Testis (tissue), 3 donors: ENCODE results near the gene STAG1. TPM values are rescaled to one million over a fixed set of nuclear protein-coding genes. Genes with fewer than 3 reads are reported as not detected.

Experiments
- DNase-seq: peaks from one replicate; pipeline ENCODE4 v3.0.0-alpha.2; 2019
- H3K27ac ChIP-seq, 2 donors: fragments of 200-600 bp; sonication (generic); one replicate each; pipeline ENCODE4 v1.5.1; 2019
- H3K27me3 ChIP-seq: fragments of 200-600 bp; sonication (generic); one replicate; pipeline ENCODE4 v1.5.1; 2019
- H3K36me3 ChIP-seq: fragments of 200-600 bp; sonication (generic); one replicate; pipeline ENCODE4 v1.5.1; 2017; ENCODE audit warnings: low read depth; ENCODE audit errors: missing control alignments
- H3K4me1 ChIP-seq: fragments of 200-600 bp; sonication (generic); one replicate; pipeline ENCODE4 v1.5.1; 2019
- H3K4me3 ChIP-seq, 2 donors: fragments of 200-600 bp; sonication (generic); one replicate each; pipeline ENCODE4 v1.5.1; 2017 to 2019
- H3K9me3 ChIP-seq: fragments of 200-600 bp; sonication (generic); one replicate; pipeline ENCODE4 v1.5.1; 2017
- POLR2A ChIP-seq: fragments of 450-650 bp; IDR thresholded peaks from one replicate; pipeline ENCODE4 v1.6.1; 2017; ENCODE audit warnings: antibody characterized with exemption, mild to moderate bottlenecking, moderate library complexity
- WGBS, 2 donors: methylation state at CpG; one replicate each; pipeline ENCODE4 v1.1.5; 2018; 5-methylcytosine and 5-hydroxymethylcytosine counted together
- intact Hi-C: fragments of 100-400 bp; cut with DNase I; formaldehyde crosslinking; loops from one replicate; pipeline ENCODE4 v1.15.1; 2023; ENCODE audit warnings: low total_unique reads
- polyA plus RNA-seq: library from polyadenylated mRNA; stranded (reverse); fragments of 350-450 nt; fragmentation: Illumina TruSeq; extraction: RNeasy Lipid Tissue Mini Kit (QIAGEN cat#74804); gene quantifications from one replicate; pipeline ENCODE4 v1.2.3, GENCODE V29; 2014; ENCODE audit warnings: low read depth, low replicate concordance; ENCODE audit not compliant: insufficient read depth
- total RNA-seq, 2 donors: library from RNA; depleted of rRNA; stranded (reverse); fragments of >200 nt; gene quantifications; one replicate each; pipeline ENCODE4 v1.2.3, GENCODE V29; 2016
- TF ChIP-seq, protein P1 (sequence below), 3 experiments: fragments of 450-650 bp in 2 of 3; fragments of 200-600 bp in 1 of 3; sonication (generic) in 1 of 3; IDR thresholded peaks; one replicate each; pipeline ENCODE4 v1.5.1; 2016 to 2019; ENCODE audit warnings: antibody characterized with exemption in 3 of 3, mild to moderate bottlenecking in 2 of 3, moderate library complexity in 1 of 3

STAG1 gene
- total and polyA plus RNA-seq, 3 donors from 2014 or later = 14.3 to 45.3 (median 40.2) TPM

DNA sequence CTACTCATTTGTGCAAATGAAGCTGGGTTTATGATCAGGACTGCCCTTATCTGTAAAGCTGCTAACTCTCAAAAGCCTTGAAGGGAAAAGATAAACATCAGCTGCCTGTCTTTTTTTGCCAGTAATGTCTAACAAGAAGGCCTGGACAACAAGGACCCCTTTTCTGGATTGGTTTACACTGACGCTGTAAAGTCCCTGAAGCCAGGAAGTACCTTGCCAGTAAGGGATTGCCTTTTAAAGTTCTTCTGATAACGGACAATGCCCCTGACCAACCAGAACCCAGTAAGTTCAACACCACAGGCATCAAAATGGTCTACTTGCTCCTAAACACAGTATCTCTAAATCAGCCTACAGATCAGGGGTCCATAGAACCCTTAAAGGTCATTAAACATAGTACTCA is 324.0 kb downstream of the STAG1 start:
- 86 to 100% methylated on average over 2 of the region's 2 CpGs for WGBS, 2 donors
- no peaks in the 10 kb centered on the region for H3K27me3 ChIP-seq
- intact Hi-C loops = no loop called here
- no peak for DNase-seq
- H3K4me3 ChIP-seq = no peak overlapping the region
- no peaks in the 10 kb centered on the region for H3K36me3 ChIP-seq
- no peaks in the 10 kb centered on the region for H3K4me1 ChIP-seq
- no peak overlapping the region for H3K27ac ChIP-seq
- no peak for TF ChIP-seq POLR2A
- TF ChIP-seq, protein P1, sequence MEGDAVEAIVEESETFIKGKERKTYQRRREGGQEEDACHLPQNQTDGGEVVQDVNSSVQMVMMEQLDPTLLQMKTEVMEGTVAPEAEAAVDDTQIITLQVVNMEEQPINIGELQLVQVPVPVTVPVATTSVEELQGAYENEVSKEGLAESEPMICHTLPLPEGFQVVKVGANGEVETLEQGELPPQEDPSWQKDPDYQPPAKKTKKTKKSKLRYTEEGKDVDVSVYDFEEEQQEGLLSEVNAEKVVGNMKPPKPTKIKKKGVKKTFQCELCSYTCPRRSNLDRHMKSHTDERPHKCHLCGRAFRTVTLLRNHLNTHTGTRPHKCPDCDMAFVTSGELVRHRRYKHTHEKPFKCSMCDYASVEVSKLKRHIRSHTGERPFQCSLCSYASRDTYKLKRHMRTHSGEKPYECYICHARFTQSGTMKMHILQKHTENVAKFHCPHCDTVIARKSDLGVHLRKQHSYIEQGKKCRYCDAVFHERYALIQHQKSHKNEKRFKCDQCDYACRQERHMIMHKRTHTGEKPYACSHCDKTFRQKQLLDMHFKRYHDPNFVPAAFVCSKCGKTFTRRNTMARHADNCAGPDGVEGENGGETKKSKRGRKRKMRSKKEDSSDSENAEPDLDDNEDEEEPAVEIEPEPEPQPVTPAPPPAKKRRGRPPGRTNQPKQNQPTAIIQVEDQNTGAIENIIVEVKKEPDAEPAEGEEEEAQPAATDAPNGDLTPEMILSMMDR (IDR thresholded peaks at IDR 0.05) = no peak
- H3K9me3 ChIP-seq = no peaks in the 10 kb centered on the region

DNA sequence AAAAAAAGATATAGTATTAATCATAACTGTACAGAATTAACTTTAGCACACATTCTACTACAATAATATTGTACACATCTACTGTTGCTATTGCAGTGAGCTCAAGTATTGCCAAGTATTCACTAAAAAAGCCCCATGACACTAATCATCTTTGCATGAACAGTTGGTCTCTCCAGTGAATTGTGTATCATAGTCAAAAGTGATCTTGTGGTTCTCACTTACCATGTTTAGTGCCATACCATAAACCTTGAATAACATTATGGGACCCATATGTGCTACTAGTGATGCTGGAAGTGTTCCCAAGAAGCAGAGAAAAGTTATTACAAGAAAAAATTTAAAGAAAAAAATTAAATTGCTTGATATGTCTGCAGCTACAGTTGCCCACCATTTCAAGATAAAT is 324.9 kb downstream of the STAG1 start:
- H3K27ac ChIP-seq = no peak overlapping the region
- TF ChIP-seq POLR2A = no peak
- TF ChIP-seq, protein P1 (IDR thresholded peaks at IDR 0.05) = no peak
- no peak overlapping the region for H3K4me3 ChIP-seq
- no peaks in the 10 kb centered on the region for H3K9me3 ChIP-seq
- intact Hi-C loops = no loop called here
- H3K27me3 ChIP-seq = no peaks in the 10 kb centered on the region
- no peak for DNase-seq
- H3K36me3 ChIP-seq = no peaks in the 10 kb centered on the region
- H3K4me1 ChIP-seq = no peaks in the 10 kb centered on the region

DNA sequence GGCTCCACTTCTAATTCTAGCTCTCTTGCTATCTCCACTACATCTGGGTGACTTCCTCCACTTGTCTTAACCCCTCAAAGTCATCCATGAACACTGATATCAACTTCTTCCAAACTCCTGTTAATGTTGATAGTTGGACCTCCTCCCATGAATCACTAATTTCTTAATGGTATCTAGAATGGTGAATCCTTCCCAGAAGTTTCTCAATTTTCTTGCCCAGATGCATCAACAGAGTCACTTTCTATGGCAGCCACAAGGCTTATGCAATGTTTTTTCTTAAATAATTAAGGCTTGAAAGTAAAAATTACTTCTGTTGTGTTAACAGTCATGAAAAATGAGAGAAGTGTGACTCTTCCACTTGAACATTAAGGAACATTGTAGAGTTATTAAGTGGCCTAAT is 337.7 kb downstream of the STAG1 start:
- no peak for DNase-seq
- H3K9me3 ChIP-seq = no peaks in the 10 kb centered on the region
- no peaks in the 10 kb centered on the region for H3K27me3 ChIP-seq
- no peak overlapping the region for H3K4me3 ChIP-seq
- intact Hi-C loops = no loop called here
- no peaks in the 10 kb centered on the region for H3K36me3 ChIP-seq
- no peak for TF ChIP-seq POLR2A
- H3K4me1 ChIP-seq = no peaks in the 10 kb centered on the region
- H3K27ac ChIP-seq = no peak overlapping the region

DNA sequence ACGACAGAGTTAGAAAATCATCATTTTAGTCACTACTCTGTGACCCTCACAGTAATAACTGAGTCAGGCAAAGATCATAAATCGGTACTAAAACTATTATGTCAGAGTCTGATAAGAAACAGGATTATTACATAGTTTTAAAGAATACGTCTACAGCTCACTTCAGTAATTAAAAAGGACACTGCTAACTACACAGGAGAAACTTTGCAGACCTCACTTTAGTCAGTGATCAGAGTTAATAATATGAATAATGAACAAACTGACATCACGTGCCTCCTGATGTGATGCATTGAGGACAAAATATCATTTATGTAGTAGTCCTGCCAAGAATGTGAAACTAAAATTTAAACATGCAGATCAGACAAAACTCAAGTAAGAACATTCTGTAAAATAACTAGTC is 339.9 kb downstream of the STAG1 start:
- H3K27ac ChIP-seq = no peak overlapping the region
- 65 to 69% methylated on average over 4 of the region's 4 CpGs for WGBS, 2 donors
- no peak for TF ChIP-seq POLR2A
- TF ChIP-seq, protein P1 (IDR thresholded peaks at IDR 0.05) = no peak
- DNase-seq = no peak
- no peaks in the 10 kb centered on the region for H3K4me1 ChIP-seq
- no peaks in the 10 kb centered on the region for H3K36me3 ChIP-seq
- H3K9me3 ChIP-seq = no peaks in the 10 kb centered on the region
- no peaks in the 10 kb centered on the region for H3K27me3 ChIP-seq
- intact Hi-C loops = no loop called here
- no peak overlapping the region for H3K4me3 ChIP-seq

DNA sequence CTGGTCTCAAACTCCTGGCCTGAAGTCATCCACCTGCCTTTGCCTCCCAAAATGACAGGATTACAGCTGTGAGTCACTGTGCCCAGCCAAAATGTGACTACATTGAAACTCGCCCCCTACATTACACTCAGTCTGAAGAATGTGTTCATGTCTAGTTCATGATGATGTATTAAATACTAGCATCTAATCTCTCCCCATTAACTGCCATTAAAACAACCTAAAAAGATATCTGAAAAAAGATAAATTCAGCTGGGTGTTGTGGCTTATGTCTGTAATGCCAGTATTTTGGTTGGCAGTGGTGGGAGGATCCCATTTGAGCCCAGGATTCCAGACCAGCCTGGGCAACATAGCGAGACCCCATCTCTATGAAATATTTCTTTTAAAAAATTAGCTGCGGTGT is 342.6 kb downstream of the STAG1 start:
- WGBS, 2 donors = 91 to 96% methylated on average over 3 of the region's 3 CpGs
- no peaks in the 10 kb centered on the region for H3K36me3 ChIP-seq
- no peak for DNase-seq

More for the DNA sequence above, 342.6 kb downstream of the STAG1 start:
- TF ChIP-seq, protein P1 (IDR thresholded peaks at IDR 0.05) = no peak
- TF ChIP-seq POLR2A = no peak
- Histone ChIP-seq H3K4me3 (no peak overlapping the region), H3K4me1 (no peaks in the 10 kb centered on the region), H3K9me3 (no peaks in the 10 kb centered on the region), H3K27ac (no peak overlapping the region), H3K27me3 (no peaks in the 10 kb centered on the region)
- intact Hi-C loops = no loop called here
